Measurements from ENCODE around the gene LRCH1.

DNA sequence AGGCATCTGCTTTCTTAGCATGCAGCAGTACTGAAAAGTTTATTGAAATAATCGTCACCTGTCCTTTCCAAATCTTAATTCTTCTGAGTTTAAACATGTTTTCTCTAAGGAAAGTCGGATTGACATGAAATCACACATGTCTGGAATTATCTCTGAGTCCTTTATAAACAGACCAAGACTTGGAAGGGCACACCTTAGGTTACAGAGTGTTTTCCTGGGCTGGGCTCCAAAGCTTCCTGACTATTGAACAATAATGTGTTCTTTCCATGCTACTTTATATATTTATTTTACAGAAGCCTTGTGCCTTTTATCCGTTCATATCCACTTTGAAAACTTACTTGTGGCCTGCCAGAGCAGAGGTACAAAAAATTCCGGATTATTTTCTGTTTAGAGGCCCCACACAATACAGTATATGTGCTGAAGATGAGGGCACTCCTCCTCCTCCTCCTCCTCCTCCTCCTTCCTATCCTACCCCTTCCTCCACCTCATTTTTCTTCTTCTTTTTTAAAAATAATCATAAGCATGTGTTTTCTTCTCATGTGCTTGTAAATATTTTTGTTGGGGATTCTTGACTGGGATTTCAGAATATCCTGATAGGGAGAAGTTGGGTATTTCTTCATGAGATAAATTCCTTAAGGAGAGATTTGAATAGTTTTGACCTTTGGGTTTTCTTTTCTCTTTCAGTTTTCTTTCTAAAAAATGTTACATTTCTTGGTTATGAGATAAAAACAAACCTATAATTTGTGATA, 52.3 kb downstream of the LRCH1 start:
- TF ChIP-seq, protein P1, sequence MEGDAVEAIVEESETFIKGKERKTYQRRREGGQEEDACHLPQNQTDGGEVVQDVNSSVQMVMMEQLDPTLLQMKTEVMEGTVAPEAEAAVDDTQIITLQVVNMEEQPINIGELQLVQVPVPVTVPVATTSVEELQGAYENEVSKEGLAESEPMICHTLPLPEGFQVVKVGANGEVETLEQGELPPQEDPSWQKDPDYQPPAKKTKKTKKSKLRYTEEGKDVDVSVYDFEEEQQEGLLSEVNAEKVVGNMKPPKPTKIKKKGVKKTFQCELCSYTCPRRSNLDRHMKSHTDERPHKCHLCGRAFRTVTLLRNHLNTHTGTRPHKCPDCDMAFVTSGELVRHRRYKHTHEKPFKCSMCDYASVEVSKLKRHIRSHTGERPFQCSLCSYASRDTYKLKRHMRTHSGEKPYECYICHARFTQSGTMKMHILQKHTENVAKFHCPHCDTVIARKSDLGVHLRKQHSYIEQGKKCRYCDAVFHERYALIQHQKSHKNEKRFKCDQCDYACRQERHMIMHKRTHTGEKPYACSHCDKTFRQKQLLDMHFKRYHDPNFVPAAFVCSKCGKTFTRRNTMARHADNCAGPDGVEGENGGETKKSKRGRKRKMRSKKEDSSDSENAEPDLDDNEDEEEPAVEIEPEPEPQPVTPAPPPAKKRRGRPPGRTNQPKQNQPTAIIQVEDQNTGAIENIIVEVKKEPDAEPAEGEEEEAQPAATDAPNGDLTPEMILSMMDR (IDR thresholded peaks at IDR 0.05) = no peak
- TF ChIP-seq POLR2A (IDR thresholded peaks at IDR 0.05) = no peak
